Colonic mucosa (tissue), 4 donors: ENCODE results near the gene ADCY2. TPM values are rescaled to one million over a fixed set of nuclear protein-coding genes. Genes with fewer than 3 reads are reported as not detected.

Experiments
- DNase-seq: peaks from one replicate; pipeline ENCODE4 v3.0.0-alpha.2; 2020
- H3K27ac ChIP-seq: fragments of 200-600 bp; one replicate; pipeline ENCODE4 v1.8.0; 2021
- H3K27me3 ChIP-seq: fragments of 200-600 bp; one replicate; pipeline ENCODE4 v1.8.0; 2021
- H3K36me3 ChIP-seq: fragments of 200-600 bp; one replicate; pipeline ENCODE4 v1.8.0; 2021
- H3K4me1 ChIP-seq: fragments of 200-600 bp; one replicate; pipeline ENCODE4 v1.8.0; 2021; ENCODE audit warnings: mild to moderate bottlenecking
- H3K4me3 ChIP-seq: fragments of 200-600 bp; one replicate; pipeline ENCODE4 v1.8.0; 2021
- H3K9ac ChIP-seq, 2 donors: one replicate each; pipeline ENCODE4 v1.7.0; 2013; ENCODE audit warnings: control low read depth in 2 of 2, low read depth in 2 of 2, low read length in 2 of 2
- H3K9me3 ChIP-seq: fragments of 200-600 bp; one replicate; pipeline ENCODE4 v1.8.0; 2021
- CTCF ChIP-seq: fragments of 200-600 bp; IDR thresholded peaks from one replicate; pipeline ENCODE4 v1.8.0; 2022; ENCODE audit warnings: antibody characterized with exemption, mild to moderate bottlenecking
- intact Hi-C: fragments of 100-400 bp; cut with DNase I; formaldehyde crosslinking; loops from one replicate; pipeline ENCODE4 v1.14.1; 2022
- total RNA-seq, 2 donors: library from RNA; stranded (reverse); fragmentation: NEBNext Ultra II Directional in 1 of 2; extraction: Animal tissue kit (Norgen Biotek cat#: 25700) in 1 of 2; gene quantifications; one replicate each; pipeline ENCODE4 v1.2.1, GENCODE V29; 2021
- donor health status: healthy.
- donor health status: DM: no; HTN: no; CAD: no.
- donor health status: DM: no; HTN: no; CAD: no.

ADCY2 gene
- total RNA-seq, 2 donors from 2014 or later: 0.67 to 1.9 TPM

- Histone ChIP-seq H3K9ac (no peak overlapping the region), H3K4me3 (no peak overlapping the region), H3K4me1 (no peaks in the 10 kb centered on the region), H3K36me3 (no peaks in the 10 kb centered on the region), H3K27me3 (no peaks in the 10 kb centered on the region), H3K27ac (no peak overlapping the region), H3K9me3 (no peaks in the 10 kb centered on the region)
- TF ChIP-seq CTCF: no peak
- intact Hi-C loops: loop anchor here (10.0 kb wide), 1 partner anchor 832 kb away; no protein-coding TSS in a partner anchor
- DNase-seq: no peak
Measured at GRCh38 chr5:7597059-7597642, 201.2 kb downstream of the ADCY2 start.

- TF ChIP-seq CTCF: no peak
- Histone ChIP-seq H3K4me1 (no peaks in the 10 kb centered on the region), H3K27ac (no peak overlapping the region), H3K36me3 (no peaks in the 10 kb centered on the region), H3K9ac (no peak overlapping the region), H3K9me3 (no peaks in the 10 kb centered on the region), H3K27me3 (no peaks in the 10 kb centered on the region), H3K4me3 (no peak overlapping the region)
- no peak for DNase-seq
- intact Hi-C loops: no loop called here
Measured at GRCh38 chr5:7606840-7607465, 211.0 kb downstream of the ADCY2 start.

GRCh38 chr5:7608772-7609171 lies 212.8 kb downstream of the ADCY2 start:
- no peak for TF ChIP-seq CTCF
- no peak overlapping the region for H3K9ac ChIP-seq
- no peak overlapping the region for H3K27ac ChIP-seq
- no peaks in the 10 kb centered on the region for H3K27me3 ChIP-seq
- H3K4me1 ChIP-seq: no peaks in the 10 kb centered on the region
- intact Hi-C loops: no loop called here
- H3K36me3 ChIP-seq: no peaks in the 10 kb centered on the region
- no peak for DNase-seq
- H3K9me3 ChIP-seq: no peaks in the 10 kb centered on the region
- no peak overlapping the region for H3K4me3 ChIP-seq

GRCh38 chr5:7609726-7610125 lies 213.8 kb downstream of the ADCY2 start:
- H3K9me3 ChIP-seq: no peaks in the 10 kb centered on the region
- H3K36me3 ChIP-seq: no peaks in the 10 kb centered on the region
- no peak for TF ChIP-seq CTCF
- H3K27me3 ChIP-seq: no peaks in the 10 kb centered on the region
- no peaks in the 10 kb centered on the region for H3K4me1 ChIP-seq
- no peak overlapping the region for H3K9ac ChIP-seq
- no peak overlapping the region for H3K27ac ChIP-seq
- H3K4me3 ChIP-seq: no peak overlapping the region
- DNase-seq: no peak
- intact Hi-C loops: no loop called here

GRCh38 chr5:7610531-7611177 lies 214.7 kb downstream of the ADCY2 start:
- no peak for TF ChIP-seq CTCF
- DNase-seq: no peak
- Histone ChIP-seq H3K27ac (no peak overlapping the region), H3K4me3 (no peak overlapping the region), H3K9me3 (no peaks in the 10 kb centered on the region), H3K36me3 (no peaks in the 10 kb centered on the region), H3K27me3 (no peaks in the 10 kb centered on the region), H3K9ac (no peak overlapping the region), H3K4me1 (no peaks in the 10 kb centered on the region)
- intact Hi-C loops: no loop called here
